Stomach (tissue), 9 donors: Measurements from ENCODE around the gene SPATA4. TPM values are rescaled to one million over a fixed set of nuclear protein-coding genes. Genes with fewer than 3 reads are reported as not detected.
A peak's percentile ranks its signal among the peaks of the same experiment; 100 is the strongest.

Experiments used
- DNase-seq, 2 donors: peaks; one replicate each; pipeline versions ENCODE4 v3.0.0 to v3.0.0-alpha.2; 2013 to 2019
- H3K27ac ChIP-seq, 5 donors: fragments of 200-600 bp in 4 of 5; sonication (generic) in 4 of 5; one replicate each; pipeline ENCODE4 v1.5.1; 2013 to 2019; ENCODE audit warnings: mild to moderate bottlenecking in 1 of 5, moderate library complexity in 1 of 5
- H3K27me3 ChIP-seq, 3 donors: fragments of 200-600 bp; sonication (generic); one replicate each; pipeline ENCODE4 v1.5.1; 2017 to 2019; ENCODE audit warnings: mixed run types in 1 of 3
- H3K36me3 ChIP-seq, 4 donors: fragments of 200-600 bp; sonication (generic); 1 replicate in 3 of 4; 2 replicates in 1 of 4; pipeline ENCODE4 v1.5.1; 2016 to 2019
- H3K4me1 ChIP-seq, 4 donors: fragments of 200-600 bp; sonication (generic); one replicate each; pipeline ENCODE4 v1.5.1; 2016 to 2019
- H3K4me3 ChIP-seq, 4 donors: fragments of 200-600 bp; sonication (generic) in 3 of 4; one replicate each; pipeline ENCODE4 v1.5.1; 2016 to 2019; ENCODE audit warnings: mild to moderate bottlenecking in 1 of 4
- H3K9me3 ChIP-seq, 4 donors: fragments of 200-600 bp; sonication (generic); one replicate each; pipeline ENCODE4 v1.5.1; 2016 to 2019
- CTCF ChIP-seq, 7 experiments: fragments of 450-650 bp in 4 of 7; fragments of 200-600 bp in 3 of 7; sonication (generic) in 3 of 7; IDR thresholded peaks; one replicate each; pipeline ENCODE4 v1.5.1; 2016 to 2019; ENCODE audit warnings: antibody characterized with exemption in 7 of 7, control low read depth in 2 of 7, mild to moderate bottlenecking in 1 of 7
- EP300 ChIP-seq: sonication (generic); formaldehyde crosslinking; IDR thresholded peaks from one replicate; pipeline ENCODE4 v1.6.1; 2017; ENCODE audit warnings: antibody characterized with exemption
- POLR2A ChIP-seq, 4 donors: fragments of 450-650 bp; IDR thresholded peaks; one replicate each; pipeline ENCODE4 v1.6.1; 2016; ENCODE audit warnings: antibody characterized with exemption in 4 of 4, control low read depth in 2 of 4, mild to moderate bottlenecking in 1 of 4, moderate library complexity in 1 of 4
- POLR2AphosphoS5 ChIP-seq, 3 donors: sonication (generic); formaldehyde crosslinking; IDR thresholded peaks; one replicate each; pipeline ENCODE4 v1.6.1; 2016; ENCODE audit warnings: antibody characterized with exemption in 3 of 3
- WGBS, 5 donors: extraction: QIAGEN DNeasy Blood & Tissue Kit in 3 of 5; methylation state at CpG; one replicate each; pipeline versions ENCODE4 v1.1.5 to v1.1.7; 2013 to 2018; 5-methylcytosine and 5-hydroxymethylcytosine counted together
- intact Hi-C: fragments of 100-400 bp; cut with DNase I; formaldehyde crosslinking; loops from one replicate; pipeline ENCODE4 v1.15.1; 2023; ENCODE audit warnings: low total_unique reads
- polyA plus RNA-seq, 3 donors: library from polyadenylated mRNA; stranded (reverse); fragments of 200-250 nt; gene quantifications; one replicate each; pipeline ENCODE4 v1.2.3, GENCODE V29; 2013
- total RNA-seq, 5 donors: library from RNA; depleted of rRNA; stranded (reverse); fragments of >200 nt; gene quantifications; one replicate each; pipeline versions ENCODE4 v1.1.0 to v1.2.3, GENCODE V29; 2014 to 2016
- donor health status: healthy with polysubstance abuse.
- donor health status: Bipolar disorder and iron deficiency.
- donor health status: healthy.

The SPATA4 gene
- total and polyA plus RNA-seq, 8 donors = 0.13 TPM; not detected in 7

- Histone ChIP-seq H3K27me3 (no peaks in the 10 kb centered on the region), H3K9me3 (no peaks in the 10 kb centered on the region), H3K27ac (peak overlapping the region; percentile 64 to 88 (median 79)), H3K4me3 (no peak overlapping the region), H3K36me3 (no peaks in the 10 kb centered on the region), H3K4me1 (peaks cover 0 to 26% (median 17%) of the 10 kb centered on the region in 4 donors)
- TF ChIP-seq POLR2A (IDR thresholded peaks at IDR 0.05) (no peak), POLR2AphosphoS5 (IDR thresholded peaks at IDR 0.05) (peak; percentile 14 to 73 (median 35)), EP300 (peak; percentile 33)
- intact Hi-C loops = no loop called here
- WGBS, 5 donors = 18 to 36% (median 23%) methylated on average over 6 to 7 of the region's 7 CpGs
- DNase-seq = peak in 1 of 2 donors; percentile 69
Measured at GRCh38 chr4:176238157-176238610, 42.8 kb upstream of the SPATA4 start.

DNA sequence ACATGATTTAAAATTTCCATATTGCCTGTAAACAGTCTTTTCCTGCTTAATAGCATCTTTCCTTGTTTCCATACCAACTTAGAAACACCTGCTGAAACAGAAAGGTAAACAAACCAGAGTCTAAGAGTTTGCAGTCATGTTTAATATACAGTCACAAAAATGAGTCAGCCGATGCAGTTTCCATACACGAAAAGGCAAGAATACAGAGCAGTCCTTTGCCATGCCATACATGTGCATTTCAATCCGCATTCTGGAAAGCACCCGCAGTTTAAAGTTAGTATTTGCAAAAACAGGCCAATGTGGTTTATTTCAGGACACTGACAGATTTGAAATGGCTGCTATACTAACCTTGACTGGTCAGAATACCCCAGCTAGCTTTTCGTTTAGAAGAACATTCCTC is 41.6 kb upstream of the SPATA4 start:
- H3K27ac ChIP-seq = peak overlapping the region in 4 of 5 donors; percentile 64 to 86 (median 73)
- peaks cover 0 to 26% (median 17%) of the 10 kb centered on the region in 4 donors for H3K4me1 ChIP-seq
- intact Hi-C loops = no loop called here
- 40 to 51% (median 46%) methylated on average over 5 of the region's 5 CpGs for WGBS, 5 donors
- no peaks in the 10 kb centered on the region for H3K27me3 ChIP-seq
- no peaks in the 10 kb centered on the region for H3K36me3 ChIP-seq
- H3K4me3 ChIP-seq = no peak overlapping the region
- no peak for TF ChIP-seq CTCF (IDR thresholded peaks at IDR 0.05)
- TF ChIP-seq POLR2AphosphoS5 (IDR thresholded peaks at IDR 0.05) = no peak
- TF ChIP-seq EP300 = no peak
- no peak for TF ChIP-seq POLR2A (IDR thresholded peaks at IDR 0.05)
- peak in 1 of 2 donors; percentile 45 for DNase-seq
- H3K9me3 ChIP-seq = no peaks in the 10 kb centered on the region

- Histone ChIP-seq H3K4me1 (peaks cover 0 to 9% (median 0%) of the 10 kb centered on the region in 4 donors), H3K9me3 (no peaks in the 10 kb centered on the region), H3K36me3 (no peaks in the 10 kb centered on the region), H3K4me3 (no peak overlapping the region), H3K27ac (peak overlapping the region in 1 of 5 donors; percentile 63), H3K27me3 (no peaks in the 10 kb centered on the region)
- intact Hi-C loops = no loop called here
- no peak for DNase-seq
- TF ChIP-seq CTCF (IDR thresholded peaks at IDR 0.05) = no peak
- WGBS, 5 donors = 60 to 81% (median 68%) methylated on average over 4 of the region's 4 CpGs
Measured at GRCh38 chr4:176230836-176231235, 35.5 kb upstream of the SPATA4 start.

DNA sequence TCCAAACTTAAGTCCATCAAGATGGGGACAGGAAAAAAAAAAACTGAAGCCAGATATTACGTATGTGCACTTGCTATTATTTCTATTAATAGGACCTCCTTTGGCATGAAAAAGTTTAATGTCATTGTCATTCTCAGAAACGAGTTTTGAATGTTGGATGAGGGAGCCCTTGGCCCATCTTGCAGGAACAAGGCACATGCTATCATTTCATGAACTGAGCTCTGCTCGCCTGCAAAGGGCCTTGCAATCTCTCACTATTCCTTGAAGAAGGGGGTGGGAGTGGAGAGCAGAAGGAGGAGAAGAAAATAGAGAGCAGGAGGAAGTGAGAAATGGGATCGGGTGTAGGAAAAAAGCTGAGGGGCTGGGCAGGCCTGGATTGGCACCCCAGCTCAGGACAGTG is 34.3 kb upstream of the SPATA4 start:
- H3K27me3 ChIP-seq = no peaks in the 10 kb centered on the region
- TF ChIP-seq POLR2A (IDR thresholded peaks at IDR 0.05) (no peak), CTCF (IDR thresholded peaks at IDR 0.05) (no peak), POLR2AphosphoS5 (IDR thresholded peaks at IDR 0.05) (no peak), EP300 (no peak)
- no peaks in the 10 kb centered on the region for H3K36me3 ChIP-seq
- H3K9me3 ChIP-seq = no peaks in the 10 kb centered on the region
- peaks cover 0 to 6% (median 0%) of the 10 kb centered on the region in 4 donors for H3K4me1 ChIP-seq
- 47 to 67% (median 59%) methylated on average over 4 of the region's 4 CpGs for WGBS, 5 donors
- intact Hi-C loops = no loop called here
- peak overlapping the region in 1 of 5 donors; percentile 63 for H3K27ac ChIP-seq
- no peak overlapping the region for H3K4me3 ChIP-seq
- DNase-seq = no peak

DNA sequence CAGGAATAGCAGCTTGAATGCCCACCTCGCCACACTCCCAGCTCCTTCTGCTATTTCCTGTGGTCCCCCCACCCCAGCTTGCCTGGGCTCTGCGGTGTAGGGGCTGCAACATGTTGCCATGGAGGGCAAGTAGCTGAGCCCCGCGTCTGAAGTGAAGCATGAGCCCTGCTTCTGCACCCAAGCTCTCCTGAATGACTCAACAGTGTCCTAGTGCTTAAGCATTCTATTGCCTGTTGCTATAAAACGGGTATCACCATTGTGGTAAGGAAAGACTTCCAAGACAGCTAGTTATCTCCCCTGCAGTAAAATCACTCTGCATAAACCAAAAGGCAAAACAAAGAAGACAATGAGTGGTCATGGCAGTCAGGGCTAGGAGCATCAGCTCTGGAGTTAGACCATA is 31.4 kb upstream of the SPATA4 start:
- TF ChIP-seq EP300 = no peak
- TF ChIP-seq CTCF (IDR thresholded peaks at IDR 0.05) = no peak
- TF ChIP-seq POLR2AphosphoS5 (IDR thresholded peaks at IDR 0.05) = no peak
- no peak for TF ChIP-seq POLR2A (IDR thresholded peaks at IDR 0.05)

More for the DNA sequence above, 31.4 kb upstream of the SPATA4 start:
- no peaks in the 10 kb centered on the region for H3K27me3 ChIP-seq
- no peaks in the 10 kb centered on the region for H3K36me3 ChIP-seq
- H3K4me1 ChIP-seq = peaks cover 0 to 6% (median 0%) of the 10 kb centered on the region in 4 donors
- no peak for DNase-seq
- WGBS, 5 donors = 38 to 80% (median 74%) methylated on average over 5 of the region's 5 CpGs
- H3K9me3 ChIP-seq = no peaks in the 10 kb centered on the region
- intact Hi-C loops = no loop called here
- H3K4me3 ChIP-seq = no peak overlapping the region
- no peak overlapping the region for H3K27ac ChIP-seq
